Stimulated activated CD8-positive, alpha-beta memory T cell treated with anti-CD3 and anti-CD28 coated beads, Interleukin-7, amount 100 ng/mL, for 48 hours (primary cell): ENCODE results near the gene PER3.
"Not testable (repeated sequence)": the region's sequence is repeated elsewhere in the genome, so short reads cannot be mapped to it uniquely, and the experiment has no call there.

Source experiments
- DNase-seq, 2 donors: peaks; one replicate each; pipeline ENCODE4 v3.0.0-alpha.2; 2020; ENCODE audit warnings: low read depth in 1 of 2; ENCODE audit errors: extremely low read depth in 1 of 2

Gene PER3

DNA sequence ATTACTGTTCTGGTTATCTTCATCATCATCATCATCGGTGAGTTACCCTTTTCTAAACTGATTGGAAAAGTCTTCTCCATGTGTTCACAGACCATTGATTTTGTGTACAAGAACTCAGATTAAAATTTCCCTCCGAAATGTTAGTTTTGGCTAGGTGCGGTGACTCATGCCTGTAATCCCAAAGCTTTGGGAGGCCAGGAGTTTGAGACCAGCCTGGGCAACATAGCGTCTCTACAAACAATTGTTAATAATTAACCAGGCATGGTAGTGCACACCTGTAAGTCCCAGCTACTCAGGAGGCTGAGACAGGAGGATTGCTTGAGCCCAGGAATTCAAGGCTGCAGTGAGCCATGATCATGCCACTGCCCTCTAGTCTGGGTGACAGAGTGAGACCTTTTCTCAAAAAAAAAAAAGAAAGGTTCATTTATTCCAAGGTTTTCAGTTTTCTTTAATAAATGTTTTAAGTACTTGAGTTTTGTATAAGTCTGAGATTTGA lies 5.9 kb upstream of the PER3 start:
- no peak for DNase-seq

DNA sequence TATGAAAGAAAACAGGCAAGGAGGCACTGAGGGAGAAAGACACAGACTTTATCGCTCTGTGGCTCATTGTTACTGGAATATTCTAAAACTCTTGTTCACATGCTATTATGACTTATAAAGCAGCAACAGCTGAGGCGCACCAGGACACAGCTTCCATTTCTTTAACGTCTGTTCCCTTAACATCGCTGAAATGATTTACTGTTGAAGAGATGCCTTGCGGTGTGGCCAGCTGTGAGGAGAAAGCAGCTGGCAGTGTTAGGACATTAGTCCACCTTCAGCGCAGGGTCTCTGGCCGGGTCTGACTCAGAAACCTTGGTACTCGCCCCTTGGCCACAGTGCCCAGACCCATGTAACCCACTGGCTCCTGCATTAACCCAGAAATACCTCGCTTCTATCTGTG lies 3.1 kb upstream of the PER3 start:
- no peak for DNase-seq

DNA sequence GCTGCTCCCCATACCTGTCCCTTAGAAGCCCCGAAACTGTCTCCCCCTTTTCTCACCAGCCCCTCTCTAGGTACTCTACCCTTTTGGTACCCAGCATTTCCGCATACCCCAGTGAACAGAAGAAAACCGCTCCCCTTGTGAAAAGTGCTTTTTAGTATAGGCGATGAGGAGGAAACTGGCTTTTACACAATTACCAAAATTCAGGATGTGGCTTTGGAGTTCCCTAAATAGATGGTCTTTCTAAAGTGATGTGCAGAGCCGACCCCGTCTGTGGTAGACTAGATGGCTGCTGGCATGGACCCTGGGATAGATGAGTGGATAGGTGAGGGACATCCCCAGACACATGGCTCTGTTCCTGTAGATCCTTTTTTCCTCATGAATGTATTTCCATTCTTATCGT lies 2.6 kb upstream of the PER3 start:
- DNase-seq = no peak

DNA sequence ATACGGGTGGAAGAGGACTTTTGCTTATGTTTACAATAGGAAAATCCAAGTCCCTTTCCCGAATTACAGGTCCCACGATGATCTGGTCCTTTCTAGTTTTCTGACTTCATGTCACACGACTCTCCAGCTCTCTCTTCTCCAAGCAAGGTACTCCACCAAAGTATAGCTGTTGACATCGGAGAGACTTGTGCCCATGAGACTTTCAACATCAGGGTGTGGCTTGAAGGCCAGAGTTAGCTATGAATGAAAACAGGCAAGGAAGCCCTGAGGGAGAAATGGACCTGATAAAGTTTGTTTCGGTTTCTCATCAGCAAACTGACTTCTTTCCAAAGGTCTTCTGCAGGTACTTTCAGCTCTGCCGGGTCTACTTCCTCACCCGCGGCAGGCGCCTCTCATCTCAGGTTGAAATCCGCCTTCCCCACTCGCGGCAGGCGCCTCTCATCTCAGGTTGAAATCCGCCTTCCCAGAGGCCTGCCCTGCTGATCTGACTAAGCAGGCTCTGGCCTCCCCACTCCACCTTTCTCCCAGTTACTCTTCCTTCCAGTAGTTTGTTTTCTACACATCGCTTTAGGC lies 2.1 kb upstream of the PER3 start:
- DNase-seq = no peak

DNA sequence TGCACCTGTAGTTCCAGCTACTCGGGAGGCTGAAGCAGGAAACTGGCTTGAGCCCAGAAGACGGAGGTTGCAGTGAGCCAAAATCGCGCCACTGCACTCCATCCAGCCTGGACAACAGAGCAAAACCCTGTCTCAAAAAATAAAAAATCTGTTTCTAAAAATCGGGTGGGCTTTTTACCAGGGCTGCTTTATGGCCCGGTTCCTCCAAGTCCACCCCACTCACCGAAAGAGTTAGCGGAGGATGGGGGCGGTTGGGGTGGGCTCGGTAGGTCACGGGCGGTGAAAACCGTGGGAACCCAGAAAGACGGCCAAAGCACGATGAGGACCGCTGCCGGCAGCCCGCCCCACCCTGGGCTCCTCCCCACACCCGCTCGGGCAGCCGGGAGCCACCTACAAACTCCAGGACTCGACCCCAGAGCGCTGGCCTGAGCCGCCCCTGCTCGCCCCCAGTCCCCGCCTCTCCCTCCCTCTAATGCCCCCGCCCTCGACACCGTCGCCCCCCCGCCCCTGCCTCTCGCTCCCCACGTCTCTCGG lies 846 bp upstream of the PER3 start:
- peak in 1 of 2 donors; percentile 12 for DNase-seq

DNA sequence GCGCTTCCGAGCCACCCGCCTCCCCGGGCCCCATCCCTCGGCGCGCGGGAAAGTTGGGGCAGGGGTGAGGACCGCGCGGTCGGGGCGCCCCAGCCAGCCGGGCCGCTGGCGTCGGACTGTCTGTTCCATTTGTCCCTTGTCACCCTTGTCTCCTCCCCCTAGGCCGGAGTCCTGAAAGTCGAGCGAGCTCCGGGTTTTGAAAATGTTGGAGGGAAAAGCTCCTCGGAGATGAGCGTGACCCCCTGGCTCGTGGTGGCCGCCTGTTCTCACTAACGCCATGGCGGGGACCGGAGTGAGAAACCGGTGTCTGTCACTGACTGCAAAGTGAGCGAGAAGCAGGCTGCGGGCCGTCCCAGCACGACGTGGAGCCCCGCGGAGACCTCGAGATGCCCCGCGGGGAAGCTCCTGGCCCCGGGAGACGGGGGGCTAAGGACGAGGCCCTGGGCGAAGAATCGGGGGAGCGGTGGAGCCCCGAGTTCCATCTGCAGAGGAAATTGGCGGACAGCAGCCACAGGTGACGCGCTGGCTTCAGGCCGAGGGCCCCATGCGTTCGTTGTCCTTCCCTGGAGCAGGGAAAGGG lies 491 bp downstream of the PER3 start:
- DNase-seq = no peak

DNA sequence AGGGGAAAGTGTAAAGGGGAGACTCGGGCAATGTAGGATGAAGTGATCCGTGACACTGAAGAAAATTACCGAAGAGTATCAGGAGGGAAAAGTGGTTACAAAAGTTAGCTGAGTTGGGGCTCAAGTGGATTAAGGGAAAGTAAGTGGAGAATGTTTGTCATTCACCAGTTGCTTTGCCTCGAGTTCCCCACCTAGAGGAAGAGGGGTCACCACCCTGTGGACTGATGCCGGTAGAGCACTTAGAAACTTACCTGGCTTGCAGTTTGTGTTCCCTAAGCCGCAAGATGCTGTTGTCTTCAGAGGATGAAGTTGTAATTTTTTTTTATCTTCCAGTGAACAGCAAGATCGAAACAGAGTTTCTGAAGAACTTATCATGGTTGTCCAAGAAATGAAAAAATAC lies 1.0 kb downstream of the PER3 start:
- no peak for DNase-seq

DNA sequence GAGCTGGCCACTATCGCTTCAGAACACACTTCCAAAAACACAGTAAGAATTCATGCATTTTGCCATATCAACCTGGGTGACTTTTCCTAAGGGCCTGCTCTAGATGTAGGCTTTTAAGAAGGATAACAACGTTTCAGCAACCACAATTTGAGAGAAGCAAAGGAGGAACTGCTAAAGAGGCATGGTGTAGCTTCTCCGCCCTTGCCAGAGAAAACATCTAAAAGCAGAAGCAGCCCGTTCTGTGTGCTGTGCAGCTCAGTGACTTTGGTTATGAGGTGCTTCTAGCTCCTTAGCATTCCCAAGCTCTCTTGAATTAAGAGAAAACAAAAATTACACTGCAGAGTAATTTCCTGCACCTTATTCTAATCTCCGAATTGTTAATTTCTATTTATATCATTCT lies 2.7 kb downstream of the PER3 start:
- DNase-seq = no peak

DNA sequence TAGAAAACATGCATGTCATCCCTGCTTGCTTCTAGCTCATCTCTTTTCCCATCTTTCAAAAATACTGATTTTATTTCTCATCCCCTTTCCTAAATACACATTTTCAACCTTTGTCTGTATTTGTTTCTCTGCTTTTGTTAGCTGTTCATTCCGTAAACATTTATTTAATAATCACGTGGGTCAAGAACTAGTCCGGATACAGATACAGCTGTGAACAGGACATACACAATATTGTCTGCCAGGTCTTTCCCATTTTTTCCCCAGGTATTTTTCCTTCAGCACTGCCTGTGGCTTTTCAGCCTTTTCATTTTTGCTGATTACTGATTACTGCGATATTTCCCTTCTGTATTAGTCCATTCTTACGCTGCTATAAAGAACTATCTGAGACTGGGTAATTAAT lies 5.7 kb downstream of the PER3 start:
- DNase-seq = no peak

DNA sequence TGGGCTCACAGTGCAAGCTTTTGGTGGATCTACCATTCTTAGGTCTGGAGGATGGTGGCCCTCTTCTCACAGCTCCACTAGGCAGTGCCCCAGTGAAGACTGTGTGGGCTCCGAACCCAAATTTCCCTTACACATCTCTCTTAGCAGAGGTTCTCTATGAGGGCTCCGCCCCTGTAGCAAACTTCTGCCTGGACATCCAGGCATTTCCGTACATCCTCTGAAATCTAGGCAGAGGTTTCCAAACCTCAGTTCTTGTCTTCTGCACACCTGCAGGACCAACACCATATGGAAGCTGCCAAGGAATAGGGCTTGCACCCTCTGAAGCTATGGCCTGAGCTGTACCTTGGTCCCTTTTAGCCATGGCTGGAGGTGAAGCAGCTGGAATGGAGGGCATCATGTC lies 6.9 kb downstream of the PER3 start:
- not testable (repeated sequence) for DNase-seq

DNA sequence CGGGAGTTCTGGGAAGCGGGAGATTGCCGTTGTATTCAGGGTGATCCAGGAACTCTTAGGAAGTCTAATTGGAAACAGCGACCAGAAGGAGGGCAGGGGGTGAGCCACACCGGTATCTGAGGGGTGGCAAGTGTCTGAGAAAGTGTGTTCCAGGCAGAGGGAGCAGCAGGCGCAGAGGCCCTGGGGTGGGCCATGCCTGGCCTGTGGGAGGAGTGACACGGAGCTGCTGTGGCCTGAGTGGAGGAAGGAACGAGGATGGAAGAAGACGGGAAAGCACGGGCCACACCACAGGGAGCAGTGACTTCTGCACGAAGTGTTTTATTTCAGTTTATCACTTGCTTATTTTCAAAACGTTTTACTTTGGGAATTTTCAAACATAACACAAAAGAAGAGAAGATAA lies 11.3 kb downstream of the PER3 start:
- DNase-seq = no peak

DNA sequence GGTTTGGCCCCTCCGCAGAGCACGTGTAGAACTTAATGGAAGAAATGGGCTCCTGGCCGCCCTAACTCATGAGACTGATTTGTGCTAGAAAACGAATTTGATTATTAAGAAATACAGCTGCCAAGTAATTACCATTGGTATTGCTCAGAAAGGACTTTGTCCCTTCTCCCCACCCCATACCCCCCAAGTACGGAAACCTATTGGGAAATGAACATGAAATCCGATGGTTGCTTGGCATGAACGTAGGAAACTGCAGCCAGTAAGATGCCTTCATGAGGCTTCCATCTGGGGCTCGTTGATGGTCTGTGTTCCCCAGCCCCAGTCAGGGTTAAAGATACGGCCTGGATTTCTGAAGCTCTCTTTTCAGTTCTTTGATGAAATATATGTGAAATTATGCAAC lies 21.4 kb downstream of the PER3 start:
- no peak for DNase-seq

DNA sequence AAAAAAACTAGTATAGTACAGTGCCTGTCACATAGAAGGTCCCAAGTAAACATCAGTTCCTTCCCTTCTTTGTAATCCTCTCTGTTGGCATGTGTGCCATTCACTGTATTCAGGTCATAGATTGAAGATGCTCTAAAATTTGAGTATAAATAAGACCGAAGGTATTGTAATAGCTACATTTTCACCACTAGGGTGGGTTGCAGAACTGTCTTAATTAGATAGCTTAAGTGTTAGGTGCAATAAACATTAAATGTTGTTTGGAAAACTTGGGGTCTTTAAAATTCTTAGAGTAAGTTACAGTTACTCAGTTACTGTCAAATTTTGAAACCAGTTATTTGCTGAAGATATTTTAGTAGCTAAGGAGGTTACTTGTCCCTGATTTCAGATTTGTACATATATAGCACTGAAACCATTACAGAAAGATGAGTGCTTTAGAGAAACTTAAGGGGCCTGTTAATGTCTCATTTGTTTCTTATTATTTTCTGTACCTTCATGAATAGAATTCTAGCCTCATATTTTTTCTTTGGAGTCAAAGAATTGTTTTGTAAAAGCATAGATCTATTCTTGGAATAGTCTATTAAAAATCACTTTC lies 24.3 kb downstream of the PER3 start:
- DNase-seq = no peak

DNA sequence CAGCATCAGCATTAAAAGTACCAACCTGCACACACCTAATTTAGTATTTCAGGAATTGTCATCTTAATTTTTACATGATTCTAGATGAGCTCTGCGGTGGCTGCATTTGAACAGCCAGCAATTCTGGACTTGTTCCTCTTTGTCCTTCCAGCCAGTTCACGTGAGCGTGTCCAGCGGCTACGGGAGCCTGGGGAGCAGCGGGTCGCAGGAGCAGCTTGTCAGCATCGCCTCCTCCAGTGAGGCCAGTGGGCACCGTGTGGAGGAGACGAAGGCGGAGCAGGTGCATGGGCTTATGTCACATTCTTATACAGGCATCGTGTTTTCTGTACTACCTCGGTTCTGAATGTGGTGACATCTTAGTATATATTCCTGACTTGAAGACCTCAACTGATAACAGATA lies 25.7 kb downstream of the PER3 start:
- no peak for DNase-seq

DNA sequence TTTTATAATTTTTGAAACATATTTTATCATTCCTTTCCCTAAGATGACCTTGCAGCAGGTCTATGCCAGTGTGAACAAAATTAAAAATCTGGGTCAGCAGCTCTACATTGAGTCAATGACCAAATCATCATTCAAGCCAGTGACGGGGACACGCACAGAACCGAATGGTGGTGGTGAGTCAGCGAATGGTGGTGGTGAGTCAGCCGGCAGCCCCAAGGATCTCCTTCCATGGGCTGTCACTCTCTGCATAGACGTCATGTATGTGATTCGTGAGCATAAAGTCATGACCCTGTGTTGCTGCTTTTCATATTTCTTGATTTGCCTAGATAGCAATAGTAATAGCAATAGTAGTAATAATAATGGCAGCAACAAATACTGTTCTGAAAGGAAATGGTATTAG lies 26.3 kb downstream of the PER3 start:
- DNase-seq = peak; percentile 26 to 40

DNA sequence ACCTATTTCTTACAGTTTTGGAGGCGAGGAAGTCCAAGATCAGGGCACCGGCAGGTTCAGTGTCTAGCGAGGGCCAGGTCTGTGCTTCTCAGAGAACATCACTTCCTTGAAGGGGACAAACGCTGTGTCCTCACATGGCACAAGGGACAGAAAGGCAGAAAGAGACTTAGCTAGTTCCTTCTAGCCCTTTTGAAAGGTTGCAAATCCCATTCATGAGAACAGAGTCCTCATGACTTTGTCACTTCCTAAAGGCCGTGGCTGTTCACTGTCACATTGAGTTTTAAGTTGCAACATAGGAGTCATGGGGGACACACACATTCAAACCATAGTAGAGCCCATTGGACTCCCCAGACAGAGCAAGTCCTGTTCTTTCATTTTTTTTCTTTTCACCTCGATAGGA lies 27.4 kb downstream of the PER3 start:
- no peak for DNase-seq

DNA sequence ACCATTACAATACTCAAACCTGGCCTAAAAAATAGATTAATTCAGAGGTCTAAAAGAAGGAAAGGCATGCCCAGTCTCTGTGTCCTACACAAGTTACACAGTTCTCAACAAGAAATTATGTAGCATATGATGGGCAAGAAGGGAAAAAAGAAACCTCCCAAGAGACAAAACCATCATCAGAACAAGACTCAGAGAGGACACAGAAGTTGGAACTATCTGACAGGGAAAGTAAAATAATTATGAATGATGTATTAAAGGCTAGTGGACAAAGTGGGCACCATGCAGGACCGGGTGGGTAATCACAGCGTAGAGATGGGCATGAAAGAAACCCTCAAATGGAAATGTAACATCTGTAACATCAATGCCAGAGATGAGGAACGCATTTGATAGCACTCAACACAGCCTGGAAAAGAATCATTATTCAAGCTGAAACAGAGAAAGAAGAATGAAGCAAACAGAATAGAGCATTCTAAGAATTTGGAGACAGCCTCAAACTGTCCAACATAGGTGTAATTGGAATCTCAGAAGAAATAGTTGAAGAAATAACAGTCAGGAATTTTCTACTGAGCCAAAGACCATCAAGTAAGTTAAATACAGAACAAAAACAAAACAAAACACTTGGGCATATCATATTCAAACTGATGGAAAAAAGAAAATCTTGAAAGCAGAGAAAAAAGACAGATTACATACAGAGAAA lies 29.7 kb downstream of the PER3 start:
- no peak for DNase-seq

DNA sequence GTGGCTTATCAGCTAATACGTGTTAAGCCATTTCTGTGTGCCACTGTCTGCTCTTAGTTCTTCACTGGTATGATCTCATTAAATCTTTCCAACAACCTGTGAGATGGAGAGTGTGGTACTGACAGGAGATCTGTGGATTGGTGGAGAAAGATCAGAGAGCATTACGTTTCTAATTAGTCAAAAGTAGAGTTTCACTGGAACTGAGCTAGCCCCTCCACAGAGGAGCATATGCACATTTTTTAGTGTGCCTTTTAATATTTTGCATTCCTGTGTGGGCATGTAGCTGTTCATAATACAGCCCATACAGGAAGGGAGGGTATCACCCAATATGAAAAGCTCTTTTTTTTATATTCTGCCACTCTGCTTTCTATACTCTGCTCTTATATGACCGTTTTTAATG lies 37.2 kb downstream of the PER3 start:
- DNase-seq = no peak

DNA sequence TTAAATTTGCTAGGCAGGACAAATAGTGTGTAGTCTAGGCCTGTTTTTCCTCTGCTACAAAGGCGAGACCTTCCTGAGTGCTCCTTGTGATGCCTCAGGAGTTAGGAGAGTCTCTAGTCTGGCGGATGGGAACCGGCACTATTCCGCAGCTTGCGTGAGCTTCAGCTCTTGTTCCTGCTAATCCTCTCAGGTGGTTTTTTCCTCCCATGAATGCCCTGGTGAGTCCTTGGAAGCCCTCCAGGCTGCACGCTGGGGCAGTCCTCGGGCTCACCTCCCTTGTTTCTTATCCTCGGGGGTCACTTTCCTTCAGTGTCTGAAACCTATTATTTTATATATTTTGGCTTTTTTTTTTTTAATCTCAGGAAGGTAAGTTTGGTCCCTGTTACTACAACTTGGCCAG lies 40.6 kb downstream of the PER3 start:
- DNase-seq = no peak

DNA sequence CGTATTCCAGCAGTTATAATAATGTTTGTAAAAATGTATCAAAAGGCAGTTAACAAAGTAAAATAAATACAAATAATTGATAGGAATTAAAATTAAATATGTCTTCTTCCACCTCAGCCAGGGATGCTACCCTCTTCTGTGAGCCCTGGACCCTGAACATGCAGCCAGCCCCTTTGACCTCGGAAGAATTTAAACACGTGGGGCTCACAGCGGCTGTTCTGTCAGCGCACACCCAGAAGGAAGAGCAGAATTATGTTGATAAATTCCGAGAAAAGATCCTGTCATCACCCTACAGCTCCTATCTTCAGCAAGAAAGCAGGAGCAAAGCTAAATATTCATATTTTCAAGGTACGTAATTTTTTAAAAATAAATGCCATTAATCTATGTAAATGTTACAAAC lies 42.3 kb downstream of the PER3 start:
- DNase-seq = no peak

DNA sequence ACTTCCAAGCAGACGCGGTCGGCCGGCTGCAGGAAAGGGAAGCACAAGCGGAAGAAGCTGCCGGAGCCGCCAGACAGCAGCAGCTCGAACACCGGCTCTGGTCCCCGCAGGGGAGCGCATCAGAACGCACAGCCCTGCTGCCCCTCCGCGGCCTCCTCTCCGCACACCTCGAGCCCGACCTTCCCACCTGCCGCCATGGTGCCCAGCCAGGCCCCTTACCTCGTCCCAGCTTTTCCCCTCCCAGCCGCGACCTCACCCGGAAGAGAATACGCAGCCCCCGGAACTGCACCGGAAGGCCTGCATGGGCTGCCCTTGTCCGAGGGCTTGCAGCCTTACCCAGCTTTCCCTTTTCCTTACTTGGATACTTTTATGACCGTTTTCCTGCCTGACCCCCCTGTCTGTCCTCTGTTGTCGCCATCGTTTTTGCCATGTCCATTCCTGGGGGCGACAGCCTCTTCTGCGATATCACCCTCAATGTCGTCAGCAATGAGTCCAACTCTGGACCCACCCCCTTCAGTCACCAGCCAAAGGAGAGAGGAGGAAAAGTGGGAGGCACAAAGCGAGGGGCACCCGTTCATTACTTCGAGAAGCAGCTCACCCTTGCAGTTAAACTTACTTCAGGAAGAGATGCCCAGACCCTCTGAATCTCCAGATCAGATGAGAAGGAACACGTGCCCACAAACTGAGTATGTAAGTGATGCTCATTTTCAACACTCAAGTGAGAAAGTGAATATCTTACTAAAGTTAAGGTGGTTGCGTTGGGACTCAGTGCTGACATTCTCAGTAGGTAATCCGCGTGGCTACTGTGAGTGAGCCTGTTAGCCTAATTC lies 43.2 kb downstream of the PER3 start:
- peak; percentile 7 to 11 for DNase-seq
